HG03571 (cell line): ENCODE measurements around the gene PIP5K1B.

ENCODE experiments used
- ATAC-seq: cut with Tn5 transposase; IDR thresholded peaks from one replicate; pipeline ENCODE4 v1.9.1; 2021; ENCODE audit not compliant: unreplicated experiment

The PIP5K1B gene

GRCh38 chr9:68896486-68896885 is 191.4 kb downstream of the PIP5K1B start:
- peak; percentile 16 for ATAC-seq

GRCh38 chr9:68897577-68898145 is 192.6 kb downstream of the PIP5K1B start:
- no peak for ATAC-seq

- ATAC-seq, result no peak
These were observed 193.9 kb downstream of the PIP5K1B start for GRCh38 chr9:68898781-68899439.

- no peak for ATAC-seq
These were observed 199.4 kb downstream of the PIP5K1B start for GRCh38 chr9:68904454-68904853.

DNA sequence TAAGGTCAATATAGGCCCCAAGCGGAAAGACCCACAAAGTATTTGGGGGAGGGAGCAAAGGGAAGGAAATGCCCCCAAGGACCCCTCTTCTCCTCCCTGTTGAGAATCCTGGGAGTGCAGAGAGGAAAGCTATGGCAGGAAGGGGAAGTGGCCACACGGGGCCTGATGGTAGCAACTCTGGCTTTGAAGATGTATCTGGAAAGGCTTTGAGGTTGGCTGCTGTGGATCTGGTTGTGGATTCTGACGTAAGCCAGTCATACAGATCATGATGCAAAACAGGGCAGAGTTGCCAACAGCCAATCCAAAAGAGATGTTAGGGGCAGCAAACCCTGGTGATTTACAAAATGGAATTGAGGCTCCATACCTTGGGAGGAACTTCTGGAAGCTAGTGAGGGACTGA is 200.1 kb downstream of the PIP5K1B start:
- ATAC-seq, result no peak

DNA sequence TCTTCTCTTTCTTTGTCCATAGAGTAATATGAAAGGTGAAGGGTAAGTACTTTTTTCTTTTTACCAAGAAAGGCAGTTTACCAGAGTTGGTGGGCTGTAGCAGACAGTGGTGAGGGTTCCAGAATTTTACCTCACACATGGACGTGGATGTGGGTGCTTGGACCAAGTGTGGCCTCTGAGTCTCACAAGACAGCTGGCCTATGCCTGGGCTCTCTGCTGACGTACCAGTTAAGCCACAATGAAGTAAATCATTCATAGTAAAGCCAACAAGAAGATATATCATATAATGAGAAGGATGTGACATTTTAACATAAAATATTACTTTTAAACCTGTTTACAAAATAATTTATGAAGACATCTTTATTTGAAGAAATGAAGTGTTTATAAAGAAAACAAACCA is 202.9 kb downstream of the PIP5K1B start:
- no peak for ATAC-seq

DNA sequence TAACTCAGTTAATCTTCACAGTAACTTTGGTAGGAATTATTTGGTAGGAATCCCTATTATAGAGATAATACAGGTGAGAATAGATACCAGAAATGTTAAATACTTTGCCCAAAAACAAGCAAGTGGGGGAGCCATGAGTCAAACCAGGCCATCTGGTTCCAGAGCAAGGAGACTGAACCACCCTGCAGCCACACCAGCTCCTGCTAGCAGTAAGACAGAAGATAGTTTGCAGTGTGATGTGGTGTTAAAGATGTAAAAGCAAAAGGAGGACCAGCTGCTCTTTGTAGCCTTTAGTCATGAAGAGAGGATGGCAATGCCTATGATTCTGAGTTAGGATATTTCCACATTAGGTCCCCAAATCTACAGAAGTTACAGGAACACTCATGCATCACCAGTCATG is 207.5 kb downstream of the PIP5K1B start:
- ATAC-seq, result no peak

GRCh38 chr9:68913054-68913453 is 208.0 kb downstream of the PIP5K1B start:
- no peak for ATAC-seq

GRCh38 chr9:68914751-68915150 is 209.7 kb downstream of the PIP5K1B start:
- ATAC-seq, result no peak

GRCh38 chr9:68919661-68920060 is 214.6 kb downstream of the PIP5K1B start:
- ATAC-seq, result peak; percentile 66

GRCh38 chr9:68920921-68921320 is 215.9 kb downstream of the PIP5K1B start:
- ATAC-seq, result no peak

DNA sequence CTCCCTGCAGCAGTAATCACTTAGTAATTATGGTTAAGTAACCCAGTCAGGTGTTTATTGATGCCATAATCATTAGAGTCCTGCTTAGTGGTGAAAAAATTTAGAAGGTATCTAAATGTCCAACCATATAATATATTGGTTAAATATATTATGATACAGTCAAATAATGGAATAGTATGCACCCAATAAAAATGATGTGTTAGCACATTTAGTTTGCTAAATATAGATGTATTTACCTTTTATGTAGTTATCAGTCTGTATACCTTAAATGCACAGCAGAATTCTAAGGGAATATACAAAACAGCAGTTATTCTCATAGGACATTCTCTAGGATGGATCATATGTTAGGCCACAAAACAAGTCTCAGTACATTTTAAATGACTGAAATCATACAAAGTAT is 218.4 kb downstream of the PIP5K1B start:
- no peak for ATAC-seq

DNA sequence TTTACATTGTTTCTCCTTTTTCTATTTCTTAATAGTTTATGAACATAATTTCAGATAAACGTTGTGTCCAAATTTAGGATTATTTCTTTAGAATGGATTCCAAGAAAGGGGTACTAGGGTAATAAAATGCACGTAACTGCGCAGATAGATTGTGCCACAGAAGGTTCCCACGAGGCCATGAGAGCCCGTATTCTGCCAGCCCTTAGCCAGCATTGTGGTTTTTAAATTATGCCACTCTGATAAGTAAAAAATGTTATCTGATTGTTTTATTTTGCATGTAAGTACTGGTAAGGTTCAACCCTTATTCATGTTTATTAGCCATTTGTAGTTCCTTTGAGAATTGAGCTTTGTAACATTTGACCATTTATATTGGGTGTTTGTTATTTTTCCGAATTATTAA is 220.1 kb downstream of the PIP5K1B start:
- no peak for ATAC-seq

DNA sequence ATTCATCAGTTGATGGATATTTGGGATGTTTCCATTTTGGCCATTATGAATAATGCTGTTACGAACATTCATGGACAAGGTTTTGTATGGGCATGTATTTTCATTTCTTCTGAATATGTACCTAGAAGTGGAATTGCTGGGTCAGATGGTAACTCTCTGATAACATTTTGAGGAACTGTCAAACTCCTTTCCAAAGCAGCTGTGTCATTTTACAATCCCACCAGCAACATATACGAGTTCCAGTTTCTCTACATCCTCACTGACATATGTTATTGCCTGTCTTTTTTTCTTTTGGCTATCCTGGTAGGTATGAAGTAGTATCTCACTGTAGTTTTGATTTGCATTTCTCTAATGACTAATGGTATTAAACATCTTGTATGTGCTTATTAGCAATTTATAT is 222.1 kb downstream of the PIP5K1B start:
- ATAC-seq, result no peak

DNA sequence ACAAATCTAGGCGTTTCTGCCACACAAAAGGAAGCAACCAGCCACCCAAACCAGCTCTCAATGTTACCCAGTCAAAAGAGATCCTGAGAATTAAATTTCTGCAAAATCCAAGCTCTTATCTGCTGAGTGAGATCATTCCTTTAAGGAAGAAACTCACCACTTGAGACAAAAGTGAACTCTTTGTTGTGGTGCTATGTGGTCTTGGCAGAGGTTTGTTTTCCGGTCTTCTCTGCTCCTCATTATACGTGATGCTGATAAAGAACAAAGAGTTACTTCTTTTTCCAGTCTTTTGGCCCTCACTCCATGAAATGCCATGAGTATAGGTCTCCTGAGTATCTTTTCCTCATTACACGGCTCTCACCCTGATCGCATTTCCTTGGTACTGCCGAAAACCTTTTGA is 226.8 kb downstream of the PIP5K1B start:
- no peak for ATAC-seq

GRCh38 chr9:68932458-68932857 is 227.4 kb downstream of the PIP5K1B start:
- no peak for ATAC-seq

GRCh38 chr9:68933434-68934328 is 228.6 kb downstream of the PIP5K1B start:
- ATAC-seq, result peak; percentile 99

- no peak for ATAC-seq
These were observed 229.2 kb downstream of the PIP5K1B start for GRCh38 chr9:68934329-68934644.

DNA sequence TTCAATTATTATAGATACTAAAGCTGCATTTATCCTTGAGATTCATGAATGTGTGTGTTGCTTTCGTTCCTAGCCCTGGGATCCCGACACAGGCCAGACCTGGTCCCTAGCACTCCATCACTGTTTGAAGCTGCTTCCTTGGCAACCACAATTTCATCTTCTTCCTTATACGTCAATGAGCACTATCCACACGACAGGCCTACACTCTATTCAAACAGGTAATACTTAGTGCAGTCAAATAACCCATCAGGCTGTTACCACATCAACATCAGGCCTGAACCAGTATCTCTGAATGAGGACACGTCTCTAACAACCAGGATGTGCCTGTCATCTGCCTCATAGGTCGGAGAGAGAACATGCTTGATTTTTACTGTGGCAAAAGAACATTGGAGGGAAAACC is 235.5 kb downstream of the PIP5K1B start:
- ATAC-seq, result no peak

GRCh38 chr9:68941780-68942459 is 236.9 kb downstream of the PIP5K1B start:
- ATAC-seq, result no peak

GRCh38 chr9:68942790-68943189 is 237.8 kb downstream of the PIP5K1B start:
- ATAC-seq, result no peak

- ATAC-seq, result no peak
These were observed 242.0 kb downstream of the PIP5K1B start for GRCh38 chr9:68947015-68947414.
